AG04449 (cell line): ENCODE measurements around the gene FAM204A.

ENCODE experiments used
- CTCF ChIA-PET: fragments of 350-600 bp; formaldehyde crosslinking; extraction: SDS; loops from one replicate; lab custom pipeline; 2021; ENCODE audit warnings: antibody characterized with exemption; lab: Yijun Ruan, JAX
- POLR2A ChIA-PET: fragments of 400-600, 350-600 bp; formaldehyde crosslinking; extraction: SDS; loops from one replicate; lab custom pipeline; 2020; ENCODE audit warnings: antibody characterized with exemption, inconsistent platforms; lab: Yijun Ruan, JAX
- DNase-seq: peaks from one replicate; pipeline ENCODE4 v3.0.0-alpha.2; 2010; ENCODE audit warnings: low read depth, low spot score
- H3K4me3 ChIP-seq: 2 replicates; pipeline ENCODE4 v1.5.1; 2011; ENCODE audit warnings: low read depth, mild to moderate bottlenecking, control low read depth, low read length
- TF ChIP-seq, protein P1 (sequence below): IDR thresholded peaks from one replicate; pipeline ENCODE4 v1.5.1; 2011; ENCODE audit warnings: mild to moderate bottlenecking, moderate library complexity, low read length, control low read depth, inconsistent platforms; ENCODE audit not compliant: insufficient read depth; ENCODE audit errors: missing control alignments

The FAM204A gene

GRCh38 chr10:118341791-118342637 is at the start of gene FAM204A:
Gene FAM204A, minus strand, starts transcription at chr10:118342324. Its CDS starts 5,909 bp downstream, at chr10:118336415.
- CTCF ChIA-PET: no interaction called here
- peak within 1 kb of the TSS; percentile 89 for H3K4me3 ChIP-seq
- DNase-seq: peak; percentile 65
- TF ChIP-seq, protein P1, sequence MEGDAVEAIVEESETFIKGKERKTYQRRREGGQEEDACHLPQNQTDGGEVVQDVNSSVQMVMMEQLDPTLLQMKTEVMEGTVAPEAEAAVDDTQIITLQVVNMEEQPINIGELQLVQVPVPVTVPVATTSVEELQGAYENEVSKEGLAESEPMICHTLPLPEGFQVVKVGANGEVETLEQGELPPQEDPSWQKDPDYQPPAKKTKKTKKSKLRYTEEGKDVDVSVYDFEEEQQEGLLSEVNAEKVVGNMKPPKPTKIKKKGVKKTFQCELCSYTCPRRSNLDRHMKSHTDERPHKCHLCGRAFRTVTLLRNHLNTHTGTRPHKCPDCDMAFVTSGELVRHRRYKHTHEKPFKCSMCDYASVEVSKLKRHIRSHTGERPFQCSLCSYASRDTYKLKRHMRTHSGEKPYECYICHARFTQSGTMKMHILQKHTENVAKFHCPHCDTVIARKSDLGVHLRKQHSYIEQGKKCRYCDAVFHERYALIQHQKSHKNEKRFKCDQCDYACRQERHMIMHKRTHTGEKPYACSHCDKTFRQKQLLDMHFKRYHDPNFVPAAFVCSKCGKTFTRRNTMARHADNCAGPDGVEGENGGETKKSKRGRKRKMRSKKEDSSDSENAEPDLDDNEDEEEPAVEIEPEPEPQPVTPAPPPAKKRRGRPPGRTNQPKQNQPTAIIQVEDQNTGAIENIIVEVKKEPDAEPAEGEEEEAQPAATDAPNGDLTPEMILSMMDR: no peak
- POLR2A ChIA-PET: no interaction called here

- H3K4me3 ChIP-seq: no peak overlapping the region
- CTCF ChIA-PET: no interaction called here
- POLR2A ChIA-PET: no interaction called here
- no peak for DNase-seq
- TF ChIP-seq, protein P1: no peak
Measured at GRCh38 chr10:118383699-118384098, 41.6 kb upstream of the FAM204A start.

DNA sequence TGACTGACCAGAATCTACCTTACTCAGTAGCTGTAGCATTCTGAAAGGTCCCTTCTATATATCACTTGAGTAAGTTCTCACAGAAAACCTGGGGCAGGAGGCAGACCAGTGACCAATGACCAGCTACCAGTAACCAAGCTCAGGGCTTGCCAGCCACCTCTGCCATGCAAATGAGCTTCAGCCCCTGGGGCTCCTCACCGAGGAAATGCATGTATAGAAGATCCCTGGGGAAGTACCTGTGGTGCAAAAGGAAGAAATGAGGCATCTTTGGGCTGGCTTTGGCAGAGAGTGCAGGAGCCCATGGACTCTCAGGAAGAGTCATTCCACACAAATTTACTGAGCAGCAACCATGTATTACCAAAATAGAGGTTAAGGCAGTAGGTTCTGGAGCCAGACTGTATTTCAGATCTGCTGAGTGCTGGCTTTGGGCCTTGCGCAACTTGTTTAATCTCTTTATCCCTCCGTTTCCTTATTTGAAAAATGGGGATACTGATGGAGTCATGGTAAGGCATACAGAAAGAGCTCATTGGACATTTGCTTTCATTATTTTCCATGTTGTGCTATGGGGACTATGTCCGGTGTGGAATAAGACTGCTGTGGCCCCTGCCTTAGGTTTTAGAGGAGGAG is 41.1 kb upstream of the FAM204A start:
- ChIA-PET CTCF (no interaction called here), POLR2A (no interaction called here)
- DNase-seq: no peak
- H3K4me3 ChIP-seq: no peak overlapping the region
- TF ChIP-seq, protein P1: no peak

GRCh38 chr10:118374404-118374803 is 32.3 kb upstream of the FAM204A start:
- TF ChIP-seq, protein P1: no peak
- ChIA-PET POLR2A (no interaction called here), CTCF (interaction anchor here (1.4 to 1.5 kb wide), 2 partner anchors 19 to 49 kb away, joined by 3 read pairs; no protein-coding TSS in a partner anchor)
- no peak overlapping the region for H3K4me3 ChIP-seq
- DNase-seq: no peak

DNA sequence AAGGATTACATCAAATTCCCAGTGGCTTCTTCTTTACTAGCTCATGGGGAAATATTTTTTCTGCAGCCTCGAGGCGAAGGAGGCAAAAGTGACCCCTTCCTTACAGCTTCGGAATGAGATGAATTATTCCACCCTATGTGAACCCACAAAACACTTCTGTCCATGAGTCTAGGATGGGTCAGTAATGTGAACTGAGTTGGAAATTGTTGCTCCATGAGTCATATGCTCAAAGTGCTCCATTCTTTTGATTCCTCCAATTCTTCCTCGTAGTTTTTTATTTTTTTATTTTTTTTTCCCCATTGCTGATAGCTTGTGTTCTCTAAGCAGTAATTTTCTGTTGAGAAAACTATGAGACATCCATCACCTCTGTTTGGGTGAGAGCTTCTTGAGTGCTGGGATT is 31.7 kb upstream of the FAM204A start:
- no peak overlapping the region for H3K4me3 ChIP-seq
- ChIA-PET POLR2A (interaction anchor here (0.6 kb wide), 1 partner anchor 734 kb away, joined by 4 read pairs; no protein-coding TSS in a partner anchor), CTCF (interaction anchor here (1.5 kb wide), 1 partner anchor 19 kb away, joined by 3 read pairs; no protein-coding TSS in a partner anchor)
- peak; percentile 78 for DNase-seq
- TF ChIP-seq, protein P1: no peak

- no peak overlapping the region for H3K4me3 ChIP-seq
- TF ChIP-seq, protein P1: no peak
- POLR2A ChIA-PET: no interaction called here
- CTCF ChIA-PET: no interaction called here
- DNase-seq: no peak
Measured at GRCh38 chr10:118370499-118370898, 28.4 kb upstream of the FAM204A start.
